Activated CD4-positive, alpha-beta T cell treated with anti-CD3 and anti-CD28 coated beads for 36 hours (primary cell): ENCODE results near the gene TXLNB. TPM values are rescaled to one million over a fixed set of nuclear protein-coding genes. Genes with fewer than 3 reads are reported as not detected.
"Not testable (repeated sequence)": the region's sequence is repeated elsewhere in the genome, so short reads cannot be mapped to it uniquely, and the experiment has no call there.

Experiments used
- ATAC-seq: fragments of 200-7000 bp; cut with Tn5 transposase; one replicate; pipeline ENCODE4 v1.10.0; 2021; ENCODE audit warnings: mild to moderate bottlenecking, moderate library complexity
- CTCF ChIA-PET: fragments of 350-600 bp; sonication (Branson Sonifier 250); formaldehyde crosslinking; loops from one replicate; lab custom pipeline; 2021; ENCODE audit warnings: antibody characterized with exemption; lab: Charles Lee
- POLR2A ChIA-PET: fragments of 350-600 bp; sonication (Branson Sonifier 250); formaldehyde crosslinking; loops from one replicate; lab custom pipeline; 2021; ENCODE audit warnings: antibody characterized with exemption, inconsistent platforms; lab: Charles Lee
- DNase-seq: peaks from one replicate; pipeline ENCODE4 v3.0.0-alpha.2; 2020
- H3K27ac Mint-ChIP-seq: one replicate; pipeline ENCODE4 v1.8.0; 2021; ENCODE audit warnings: mixed read lengths
- H3K27me3 Mint-ChIP-seq: one replicate; pipeline ENCODE4 v1.8.0; 2021; ENCODE audit warnings: mixed read lengths
- H3K36me3 Mint-ChIP-seq: one replicate; pipeline ENCODE4 v1.8.0; 2021; ENCODE audit warnings: low read depth, mixed read lengths
- H3K4me1 Mint-ChIP-seq: one replicate; pipeline ENCODE4 v1.8.0; 2021; ENCODE audit warnings: mixed read lengths
- H3K4me3 Mint-ChIP-seq: one replicate; pipeline ENCODE4 v1.8.0; 2021; ENCODE audit warnings: mild to moderate bottlenecking, moderate library complexity, mixed read lengths
- H3K9me3 Mint-ChIP-seq: one replicate; pipeline ENCODE4 v1.8.0; 2021; ENCODE audit warnings: low read depth, mixed read lengths
- intact Hi-C, 2 experiments: fragments of 100-400 bp; cut with DNase I in 1 of 2; cut with micrococcal nuclease in 1 of 2; formaldehyde crosslinking; loops; one replicate each; pipeline versions ENCODE4 v1.14.2 to v1.15.1; 2022 to 2024; cut with DNase I, micrococcal nuclease
- total RNA-seq, 2 experiments: library from RNA; stranded (reverse); gene quantifications; one replicate each; pipeline ENCODE4 v1.2.3, GENCODE V29; 2021

TXLNB gene
- total RNA-seq, 2 experiments from 2014 or later, result 0.26 to 0.27 TPM

DNA sequence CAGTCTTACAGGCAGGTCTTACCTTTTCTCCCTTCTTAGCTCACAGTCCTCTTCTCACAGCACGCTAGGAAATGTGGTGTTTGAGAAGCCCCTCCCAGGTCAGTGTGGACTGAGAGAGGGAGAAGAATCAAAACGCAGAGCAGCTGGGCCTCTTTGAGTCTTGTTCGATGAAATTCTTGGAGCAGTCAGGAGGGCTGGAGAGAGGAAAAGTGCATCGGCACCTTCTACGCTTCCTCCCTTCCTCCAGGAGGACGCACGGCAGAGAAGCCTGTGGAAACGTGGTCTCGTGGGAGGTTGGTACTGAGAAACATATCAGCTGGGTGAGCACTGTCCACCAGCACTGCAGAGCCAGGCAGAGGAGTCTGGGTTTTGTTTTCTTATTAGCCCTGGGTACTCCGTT lies 52.7 kb downstream of the TXLNB start:
- CTCF ChIA-PET, result interaction anchor here (1.0 kb wide), 1 partner anchor 11 kb away, joined by 3 read pairs; no protein-coding TSS in a partner anchor
- H3K4me1 Mint-ChIP-seq, result peaks cover 5% of the 10 kb centered on the region
- no peaks in the 10 kb centered on the region for H3K27me3 Mint-ChIP-seq
- intact Hi-C loops, result no loop called here
- no peak for DNase-seq
- H3K36me3 Mint-ChIP-seq, result no peaks in the 10 kb centered on the region
- POLR2A ChIA-PET, result no interaction called here
- no peak overlapping the region for H3K27ac Mint-ChIP-seq
- no peak overlapping the region for H3K4me3 Mint-ChIP-seq
- no peak for ATAC-seq
- peaks cover 2% of the 10 kb centered on the region for H3K9me3 Mint-ChIP-seq

DNA sequence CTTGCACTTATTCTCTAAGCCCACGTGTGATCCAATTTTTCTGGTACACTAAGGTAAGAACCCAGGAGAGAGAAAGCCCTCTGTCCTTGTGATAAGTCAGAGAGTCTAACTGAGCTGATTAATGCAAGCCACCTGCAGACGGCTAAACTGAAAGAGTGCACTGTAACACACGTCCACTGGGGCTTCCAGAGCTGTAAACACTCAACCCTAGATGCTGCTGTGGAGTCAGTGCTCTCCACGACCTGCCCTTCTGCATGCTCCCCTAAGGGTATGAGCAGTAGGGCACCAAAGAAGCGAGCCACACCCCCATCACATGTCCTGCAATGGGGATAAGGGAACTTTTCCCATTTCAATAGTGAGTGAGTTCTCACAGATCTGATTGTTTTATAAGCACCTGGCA lies 55.7 kb downstream of the TXLNB start:
- peaks cover 7% of the 10 kb centered on the region for H3K9me3 Mint-ChIP-seq
- intact Hi-C loops, result no loop called here
- DNase-seq, result no peak
- peaks cover 7% of the 10 kb centered on the region for H3K4me1 Mint-ChIP-seq
- POLR2A ChIA-PET, result no interaction called here
- H3K36me3 Mint-ChIP-seq, result no peaks in the 10 kb centered on the region
- H3K4me3 Mint-ChIP-seq, result no peak overlapping the region
- no peaks in the 10 kb centered on the region for H3K27me3 Mint-ChIP-seq
- CTCF ChIA-PET, result interaction anchor here (0.6 to 1.9 kb wide), 2 partner anchors 128 to 236 kb away, joined by 3 to 7 read pairs; no protein-coding TSS in a partner anchor
- no peak overlapping the region for H3K27ac Mint-ChIP-seq
- ATAC-seq, result no peak

DNA sequence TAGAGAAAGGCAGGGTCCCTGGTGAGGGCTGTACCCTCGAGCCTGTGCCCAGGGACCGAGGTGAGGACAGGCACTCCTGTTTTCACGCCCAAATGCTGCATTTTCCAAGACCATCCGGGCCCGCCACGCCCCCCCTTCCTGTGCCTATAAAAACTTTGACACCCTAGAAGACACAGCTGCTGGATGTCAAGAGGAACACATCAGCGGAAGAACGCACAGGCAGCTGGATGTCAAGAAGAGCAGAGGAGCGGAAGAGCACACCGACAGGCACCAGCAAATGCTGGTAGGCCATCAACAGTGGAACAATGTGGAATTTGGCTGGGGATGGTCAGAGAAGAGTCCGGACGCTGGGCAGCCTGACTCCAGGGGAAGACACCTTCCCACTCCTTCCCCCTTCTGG lies 56.1 kb downstream of the TXLNB start:
- peaks cover 7% of the 10 kb centered on the region for H3K4me1 Mint-ChIP-seq
- DNase-seq (no peak), ATAC-seq (no peak)
- peaks cover 7% of the 10 kb centered on the region for H3K9me3 Mint-ChIP-seq
- ChIA-PET POLR2A (no interaction called here), CTCF (no interaction called here)
- H3K27me3 Mint-ChIP-seq, result no peaks in the 10 kb centered on the region
- H3K27ac Mint-ChIP-seq, result no peak overlapping the region
- H3K36me3 Mint-ChIP-seq, result no peaks in the 10 kb centered on the region
- H3K4me3 Mint-ChIP-seq, result no peak overlapping the region
- intact Hi-C loops, result no loop called here

DNA sequence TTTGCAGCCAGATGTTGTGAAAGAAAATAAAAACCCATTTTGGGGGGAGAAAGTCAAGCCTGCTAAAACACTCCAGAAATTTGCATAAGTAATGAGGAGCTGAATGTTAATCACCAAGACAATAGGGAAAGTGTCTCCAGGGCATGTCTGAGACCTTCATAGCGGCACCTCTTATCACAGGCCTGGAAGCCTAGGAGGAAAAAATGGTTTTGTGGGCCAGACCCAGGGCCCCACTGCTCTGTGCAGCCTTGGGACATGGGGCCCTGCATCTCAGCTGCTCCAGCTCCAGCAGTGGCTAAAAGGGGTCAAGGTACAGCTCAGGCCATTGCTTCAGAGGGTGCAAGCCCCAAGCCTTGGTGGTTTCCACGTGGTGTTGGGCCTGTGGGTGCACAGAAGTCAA lies 57.6 kb downstream of the TXLNB start:
- H3K27me3 Mint-ChIP-seq, H3K27ac Mint-ChIP-seq, H3K36me3 Mint-ChIP-seq, CTCF ChIA-PET, ATAC-seq, H3K4me3 Mint-ChIP-seq, H3K9me3 Mint-ChIP-seq, DNase-seq, intact Hi-C loops, POLR2A ChIA-PET, H3K4me1 Mint-ChIP-seq: not testable (repeated sequence)

DNA sequence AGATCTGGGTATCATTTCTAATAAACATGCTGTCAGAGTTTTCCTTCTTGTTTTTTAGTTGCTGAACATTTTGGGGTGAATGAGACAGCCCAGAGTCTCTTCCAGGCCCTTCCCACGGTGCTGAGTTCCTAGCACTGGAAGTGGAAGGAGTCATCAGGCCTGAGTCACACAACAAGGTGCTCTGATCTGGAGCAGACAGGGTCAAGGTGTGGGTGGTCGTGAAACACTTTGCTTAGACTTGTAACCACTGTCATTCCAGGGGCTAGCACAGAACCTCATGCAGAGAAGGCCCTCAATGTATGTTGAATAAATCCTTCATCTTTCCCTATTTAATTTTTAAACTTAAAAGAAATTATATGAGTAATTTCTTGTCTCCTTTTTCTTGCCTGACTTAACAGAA lies 60.6 kb downstream of the TXLNB start:
- H3K36me3 Mint-ChIP-seq, result no peaks in the 10 kb centered on the region
- POLR2A ChIA-PET, result no interaction called here

DNA sequence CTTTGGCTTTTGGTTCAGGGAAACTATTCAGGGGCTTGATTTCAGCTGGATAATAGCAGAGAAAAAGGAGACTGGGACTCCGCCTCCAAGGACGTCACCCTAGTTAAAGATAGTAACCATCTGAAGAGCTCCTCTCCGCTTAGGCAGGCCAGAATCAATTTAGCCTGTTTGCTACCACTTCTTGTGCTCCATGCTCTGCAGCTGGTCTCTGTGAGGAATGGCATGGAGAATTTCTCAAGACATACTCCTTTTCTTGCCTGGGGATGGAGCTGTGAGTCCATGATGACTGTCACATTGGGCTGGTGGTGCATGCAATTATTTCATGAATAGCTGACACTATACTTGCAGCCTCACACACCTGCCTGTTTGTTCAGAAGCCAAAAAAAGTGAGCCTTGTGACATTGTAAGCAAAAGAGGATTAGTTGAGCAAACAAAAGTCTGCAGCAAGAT lies 61.4 kb downstream of the TXLNB start:
- peak; percentile 22 for DNase-seq
- Mint-ChIP-seq H3K27me3 (no peaks in the 10 kb centered on the region), H3K36me3 (no peaks in the 10 kb centered on the region), H3K4me1 (peaks cover 7% of the 10 kb centered on the region), H3K27ac (no peak overlapping the region), H3K4me3 (no peak overlapping the region), H3K9me3 (peaks cover 7% of the 10 kb centered on the region)
- intact Hi-C loops, result no loop called here
- CTCF ChIA-PET, result interaction anchor here (0.6 to 2.9 kb wide), 15 partner anchors 9 to 263 kb away, joined by 3 to 20 read pairs (median 3); no protein-coding TSS in a partner anchor
- peak; percentile 30 for ATAC-seq
- POLR2A ChIA-PET, result no interaction called here

More for the DNA sequence above, 60.6 kb downstream of the TXLNB start:
- ATAC-seq (no peak), DNase-seq (no peak)
- Mint-ChIP-seq H3K27ac (no peak overlapping the region), H3K4me1 (peaks cover 7% of the 10 kb centered on the region), H3K27me3 (no peaks in the 10 kb centered on the region), H3K4me3 (no peak overlapping the region), H3K9me3 (peaks cover 7% of the 10 kb centered on the region)
- CTCF ChIA-PET, result interaction anchor here (0.6 to 2.9 kb wide), 11 partner anchors 9 to 140 kb away, joined by 3 to 20 read pairs (median 3); no protein-coding TSS in a partner anchor
- intact Hi-C loops, result no loop called here

DNA sequence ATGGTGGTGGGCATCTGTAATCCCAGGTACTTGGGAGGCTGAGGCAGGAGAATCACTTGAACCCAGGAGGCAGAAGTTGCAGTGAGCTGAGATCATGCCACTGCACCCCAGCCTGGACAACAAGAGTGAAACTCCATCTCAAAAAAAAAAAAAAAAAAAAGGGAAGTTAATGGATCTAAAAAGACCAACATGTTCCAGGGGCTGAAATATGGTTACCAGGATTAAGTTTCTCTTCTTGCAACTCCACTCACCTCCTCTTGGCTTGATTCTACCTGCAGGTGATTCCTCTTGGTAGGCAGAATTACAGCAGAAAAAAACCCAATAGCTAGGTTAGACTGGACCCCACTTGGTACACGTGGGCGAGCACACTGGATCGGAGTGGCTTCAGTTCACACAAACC lies 63.4 kb downstream of the TXLNB start:
- POLR2A ChIA-PET, H3K4me3 Mint-ChIP-seq, DNase-seq, intact Hi-C loops, H3K36me3 Mint-ChIP-seq, ATAC-seq, H3K9me3 Mint-ChIP-seq, H3K4me1 Mint-ChIP-seq, H3K27me3 Mint-ChIP-seq, H3K27ac Mint-ChIP-seq: not testable (repeated sequence)
- CTCF ChIA-PET, result interaction anchor here (0.8 to 2.9 kb wide), 2 partner anchors 75 to 136 kb away, joined by 3 to 20 read pairs; no protein-coding TSS in a partner anchor

DNA sequence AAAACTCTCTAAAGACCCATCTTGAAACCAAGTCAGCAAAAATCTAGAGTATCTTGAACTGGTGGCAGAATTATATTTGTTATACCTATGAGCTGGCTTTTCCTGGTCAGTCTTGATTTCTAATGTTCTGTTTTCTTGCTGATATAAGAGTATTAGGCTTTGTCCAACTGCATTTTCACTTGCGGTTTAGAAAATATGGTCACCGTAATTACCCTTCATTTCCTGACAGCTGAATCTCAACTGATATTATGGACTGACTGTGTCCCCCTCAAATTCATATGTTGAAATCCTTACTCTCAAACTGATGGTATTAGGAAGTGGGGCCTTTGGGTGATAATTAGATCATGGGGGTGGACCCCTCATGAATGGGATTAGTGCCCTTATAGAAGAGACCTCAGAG lies 72.1 kb downstream of the TXLNB start:
- intact Hi-C loops, result loop anchor here (1.0 to 5.0 kb wide), 5 partner anchors 33 to 402 kb away; no protein-coding TSS in a partner anchor
- CTCF ChIA-PET, result interaction anchor here (0.7 to 6.0 kb wide), 37 partner anchors 11 to 402 kb away, joined by 3 to 113 read pairs (median 4); partner anchors contain the start of genes CITED2 and TXLNB

DNA sequence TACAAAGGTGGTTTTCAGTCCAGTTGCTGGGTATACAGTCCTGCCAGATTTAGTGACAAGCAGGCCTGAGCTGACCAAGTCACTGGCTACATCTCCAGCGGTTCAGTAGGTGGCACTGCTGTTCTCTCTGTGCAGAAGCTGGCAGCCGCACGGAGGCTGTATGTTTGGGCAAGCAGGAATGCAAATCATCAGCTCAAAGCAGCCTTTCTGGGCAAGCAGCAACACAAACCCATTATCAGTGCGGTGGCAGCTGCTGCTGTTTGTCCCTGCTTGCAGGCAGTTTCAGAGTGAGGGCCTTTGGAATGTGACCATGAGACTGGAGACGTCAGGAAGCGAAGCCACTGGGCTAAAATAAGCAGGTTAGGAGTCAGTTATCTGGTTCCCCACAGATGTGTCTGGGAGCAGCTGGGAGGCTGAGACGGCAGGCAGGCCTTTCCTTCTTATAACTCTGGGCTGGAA lies 72.5 kb downstream of the TXLNB start:
- no peaks in the 10 kb centered on the region for H3K36me3 Mint-ChIP-seq
- no peaks in the 10 kb centered on the region for H3K27me3 Mint-ChIP-seq
- ChIA-PET POLR2A (interaction anchor here (0.8 to 1.2 kb wide), 3 partner anchors 73 to 155 kb away, joined by 3 to 4 read pairs (median 3); partner anchors contain the start of gene CITED2), CTCF (interaction anchor here (0.6 to 6.0 kb wide), 42 partner anchors 8 to 402 kb away, joined by 3 to 113 read pairs (median 4); partner anchors contain the start of genes CITED2 and TXLNB)
- DNase-seq (peak; percentile 86), ATAC-seq (peak; percentile 100)
- peaks cover 10% of the 10 kb centered on the region for H3K4me1 Mint-ChIP-seq
- H3K27ac Mint-ChIP-seq, result peak overlapping the region; percentile 73
- no peaks in the 10 kb centered on the region for H3K9me3 Mint-ChIP-seq
- intact Hi-C loops, result loop anchor here (1.0 to 5.0 kb wide), 5 partner anchors 33 to 402 kb away; no protein-coding TSS in a partner anchor
- H3K4me3 Mint-ChIP-seq, result no peak overlapping the region

More for the DNA sequence above, 72.1 kb downstream of the TXLNB start:
- Mint-ChIP-seq H3K4me3 (no peak overlapping the region), H3K4me1 (peaks cover 10% of the 10 kb centered on the region), H3K27me3 (no peaks in the 10 kb centered on the region), H3K27ac (peak overlapping the region; percentile 73), H3K9me3 (no peaks in the 10 kb centered on the region), H3K36me3 (no peaks in the 10 kb centered on the region)
- POLR2A ChIA-PET, result interaction anchor here (0.8 to 1.2 kb wide), 3 partner anchors 73 to 155 kb away, joined by 3 to 4 read pairs (median 3); partner anchors contain the start of gene CITED2
- DNase-seq (no peak), ATAC-seq (no peak)

DNA sequence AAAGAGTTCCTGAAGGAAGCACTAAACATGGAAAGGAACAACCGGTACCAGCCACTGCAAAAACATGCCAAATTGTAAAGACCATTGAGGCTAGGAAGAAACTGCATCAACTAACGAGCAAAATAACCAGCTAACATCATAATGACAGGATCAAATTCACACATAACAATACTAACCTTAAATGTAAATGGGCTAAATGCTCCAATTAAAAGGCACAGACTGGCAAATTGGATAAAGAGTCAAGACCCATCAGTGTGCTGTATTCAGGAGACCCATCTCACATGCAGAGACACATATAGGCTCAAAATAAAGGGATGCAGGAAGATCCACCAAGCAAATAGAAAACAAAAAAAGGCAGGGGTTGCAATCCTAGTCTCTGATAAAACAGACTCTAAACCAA lies 79.3 kb downstream of the TXLNB start:
- H3K27me3 Mint-ChIP-seq, ATAC-seq, H3K27ac Mint-ChIP-seq, CTCF ChIA-PET, DNase-seq, H3K4me3 Mint-ChIP-seq, POLR2A ChIA-PET, intact Hi-C loops, H3K4me1 Mint-ChIP-seq: not testable (repeated sequence)
- Mint-ChIP-seq H3K36me3 (peaks cover 11% of the 10 kb centered on the region), H3K9me3 (peaks cover 25% of the 10 kb centered on the region)

DNA sequence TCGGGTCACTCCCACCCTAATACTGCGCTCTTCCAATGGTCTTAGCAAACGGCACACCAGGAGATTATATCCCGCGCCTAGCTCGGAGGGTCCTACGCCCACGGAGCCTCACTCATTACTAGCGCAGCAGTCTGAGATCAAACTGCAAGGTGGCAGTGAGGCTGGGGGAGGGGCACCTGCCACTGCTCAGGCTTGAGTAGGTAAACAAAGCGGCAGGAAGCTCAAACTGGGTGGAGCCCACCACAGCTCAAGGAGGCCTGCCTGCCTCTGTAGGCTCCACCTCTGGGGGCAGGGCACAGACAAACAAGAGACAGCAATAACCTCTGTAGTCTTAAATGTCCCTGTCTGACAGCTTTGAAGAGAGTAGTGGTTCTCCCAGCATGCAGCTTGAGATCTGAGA lies 81.0 kb downstream of the TXLNB start:
- CTCF ChIA-PET, result interaction anchor here (1.1 kb wide), 1 partner anchor 8 kb away, joined by 4 read pairs; no protein-coding TSS in a partner anchor
- peaks cover 17% of the 10 kb centered on the region for H3K36me3 Mint-ChIP-seq
- intact Hi-C loops, H3K27ac Mint-ChIP-seq, ATAC-seq, DNase-seq, H3K27me3 Mint-ChIP-seq, H3K4me3 Mint-ChIP-seq, H3K4me1 Mint-ChIP-seq, POLR2A ChIA-PET: not testable (repeated sequence)
- peaks cover 37% of the 10 kb centered on the region for H3K9me3 Mint-ChIP-seq

DNA sequence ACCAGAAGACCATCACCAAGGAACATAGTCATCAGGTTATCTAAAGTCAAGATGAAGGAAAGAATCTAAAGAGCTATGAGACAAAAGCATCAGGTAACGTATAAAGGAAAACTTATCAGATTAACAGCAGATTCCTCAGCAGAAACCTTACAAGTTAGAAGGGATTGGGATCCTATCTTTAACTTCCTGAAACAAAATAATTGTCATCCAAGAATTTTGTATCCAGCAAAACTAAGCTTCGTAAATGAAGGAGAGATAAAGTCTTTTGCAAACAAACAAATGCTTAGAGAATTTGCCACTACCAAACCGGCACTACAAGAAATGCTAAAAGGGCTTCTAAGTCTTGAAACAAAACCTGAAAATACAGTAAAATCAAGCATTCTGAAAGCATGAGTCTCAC lies 86.0 kb downstream of the TXLNB start:
- H3K4me3 Mint-ChIP-seq, result no peak overlapping the region
- H3K4me1 Mint-ChIP-seq, result peaks cover 11% of the 10 kb centered on the region
- no peaks in the 10 kb centered on the region for H3K27me3 Mint-ChIP-seq
- ChIA-PET POLR2A (no interaction called here), CTCF (interaction anchor here (0.6 kb wide), 1 partner anchor 42 kb away, joined by 3 read pairs; no protein-coding TSS in a partner anchor)
- DNase-seq, result no peak
- intact Hi-C loops, result no loop called here
- no peak overlapping the region for H3K27ac Mint-ChIP-seq
- ATAC-seq, result no peak
- H3K36me3 Mint-ChIP-seq, result peaks cover 22% of the 10 kb centered on the region
- H3K9me3 Mint-ChIP-seq, result peaks cover 34% of the 10 kb centered on the region
